ENCODE results near the gene CISTR.

The CISTR gene

GRCh38 chr12:53743266-53744129 is 8.3 kb downstream of the CISTR start:
- DNase-seq: peak; percentile 62

- DNase-seq: no peak
Measured at GRCh38 chr12:53740130-53740491, 11.7 kb downstream of the CISTR start.

GRCh38 chr12:53739214-53740129 is 12.3 kb downstream of the CISTR start:
- DNase-seq: no peak

- DNase-seq: no peak
Measured at GRCh38 chr12:53738406-53739213, 13.2 kb downstream of the CISTR start.

- no peak for DNase-seq
Measured at GRCh38 chr12:53737951-53738405, 13.8 kb downstream of the CISTR start.

- DNase-seq: no peak
Measured at GRCh38 chr12:53737093-53737808, 14.5 kb downstream of the CISTR start.

GRCh38 chr12:53736592-53736991 is 15.2 kb downstream of the CISTR start:
- no peak for DNase-seq

GRCh38 chr12:53735556-53735955 is 16.2 kb downstream of the CISTR start:
- DNase-seq: no peak

- DNase-seq: no peak
Measured at GRCh38 chr12:53734425-53734824, 17.4 kb downstream of the CISTR start.

GRCh38 chr12:53733807-53734200 is 18.0 kb downstream of the CISTR start:
- no peak for DNase-seq

GRCh38 chr12:53733051-53733806 is 18.6 kb downstream of the CISTR start:
- DNase-seq: peak; percentile 84

GRCh38 chr12:53729644-53730043 is 22.1 kb downstream of the CISTR start:
- DNase-seq: peak; percentile 9

GRCh38 chr12:53728206-53728605 is 23.6 kb downstream of the CISTR start:
- no peak for DNase-seq

- DNase-seq: peak; percentile 99
Measured at GRCh38 chr12:53727310-53728041, 24.3 kb downstream of the CISTR start, which contains the start of gene CALCOCO1. CALCOCO1 (minus strand) TSS chr12:53727452; CDS start chr12:53725242, 2,210 bp downstream.

GRCh38 chr12:53726946-53727309 is 24.9 kb downstream of the CISTR start:
- peak; percentile 18 for DNase-seq

GRCh38 chr12:53726341-53726740 is 25.4 kb downstream of the CISTR start:
- peak; percentile 40 for DNase-seq

GRCh38 chr12:53725824-53726223 is 26.0 kb downstream of the CISTR start:
- peak; percentile 24 for DNase-seq

- DNase-seq: no peak
Measured at GRCh38 chr12:53722450-53723041, 29.2 kb downstream of the CISTR start.

GRCh38 chr12:53720946-53721345 is 30.8 kb downstream of the CISTR start:
- DNase-seq: no peak

- no peak for DNase-seq
Measured at GRCh38 chr12:53719649-53720048, 32.1 kb downstream of the CISTR start.
